22Rv1 (cell line): ENCODE results near the gene DDX39A.

Experiments used
- CTCF ChIP-seq: fragments of 450-650 bp; IDR thresholded peaks from 2 replicates; pipeline ENCODE4 v1.5.1; 2017; ENCODE audit warnings: mild to moderate bottlenecking
- ZFX ChIP-seq: fragments of 450-650 bp; IDR thresholded peaks from 2 replicates; pipeline ENCODE4 v1.6.1; 2017; ENCODE audit warnings: antibody characterized with exemption, borderline replicate concordance

- TF ChIP-seq CTCF (no peak), ZFX (no peak)
Observed at GRCh38 chr19:14460935-14461334, 41.8 kb upstream of the DDX39A start.
